ENCODE results near the gene BCL11A. TPM values are rescaled to one million over a fixed set of nuclear protein-coding genes. Genes with fewer than 3 reads are reported as not detected.

Gene BCL11A
- total RNA-seq, 4 donors from 2014 or later = 0.28 to 5.0 (median 1.1) TPM

DNA sequence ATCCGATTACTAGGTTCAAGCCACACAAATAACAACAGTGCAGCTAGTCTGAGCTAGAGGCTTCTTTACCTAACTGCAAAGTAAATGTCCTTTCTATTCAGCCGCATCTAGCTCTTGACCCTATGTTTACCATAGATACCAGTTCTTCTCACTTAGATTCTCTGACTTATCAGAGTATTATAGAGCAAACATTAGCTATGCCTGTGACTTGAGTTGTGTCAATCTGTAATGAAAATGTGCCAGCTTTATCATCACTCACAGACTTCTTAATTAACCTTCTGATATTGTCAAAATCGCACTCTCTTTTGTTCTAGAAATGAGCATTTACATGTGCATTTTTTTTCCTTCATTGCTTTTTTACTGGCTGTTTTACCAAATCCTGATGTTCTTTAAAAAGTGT, 79.9 kb downstream of the BCL11A start:
- ATAC-seq (ENCODE audit: low FRiP score) = no peak
- TF ChIP-seq, protein P1, sequence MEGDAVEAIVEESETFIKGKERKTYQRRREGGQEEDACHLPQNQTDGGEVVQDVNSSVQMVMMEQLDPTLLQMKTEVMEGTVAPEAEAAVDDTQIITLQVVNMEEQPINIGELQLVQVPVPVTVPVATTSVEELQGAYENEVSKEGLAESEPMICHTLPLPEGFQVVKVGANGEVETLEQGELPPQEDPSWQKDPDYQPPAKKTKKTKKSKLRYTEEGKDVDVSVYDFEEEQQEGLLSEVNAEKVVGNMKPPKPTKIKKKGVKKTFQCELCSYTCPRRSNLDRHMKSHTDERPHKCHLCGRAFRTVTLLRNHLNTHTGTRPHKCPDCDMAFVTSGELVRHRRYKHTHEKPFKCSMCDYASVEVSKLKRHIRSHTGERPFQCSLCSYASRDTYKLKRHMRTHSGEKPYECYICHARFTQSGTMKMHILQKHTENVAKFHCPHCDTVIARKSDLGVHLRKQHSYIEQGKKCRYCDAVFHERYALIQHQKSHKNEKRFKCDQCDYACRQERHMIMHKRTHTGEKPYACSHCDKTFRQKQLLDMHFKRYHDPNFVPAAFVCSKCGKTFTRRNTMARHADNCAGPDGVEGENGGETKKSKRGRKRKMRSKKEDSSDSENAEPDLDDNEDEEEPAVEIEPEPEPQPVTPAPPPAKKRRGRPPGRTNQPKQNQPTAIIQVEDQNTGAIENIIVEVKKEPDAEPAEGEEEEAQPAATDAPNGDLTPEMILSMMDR (IDR thresholded peaks at IDR 0.05) = no peak
- DNase-seq (ENCODE audit: low spot score) = no peak

DNA sequence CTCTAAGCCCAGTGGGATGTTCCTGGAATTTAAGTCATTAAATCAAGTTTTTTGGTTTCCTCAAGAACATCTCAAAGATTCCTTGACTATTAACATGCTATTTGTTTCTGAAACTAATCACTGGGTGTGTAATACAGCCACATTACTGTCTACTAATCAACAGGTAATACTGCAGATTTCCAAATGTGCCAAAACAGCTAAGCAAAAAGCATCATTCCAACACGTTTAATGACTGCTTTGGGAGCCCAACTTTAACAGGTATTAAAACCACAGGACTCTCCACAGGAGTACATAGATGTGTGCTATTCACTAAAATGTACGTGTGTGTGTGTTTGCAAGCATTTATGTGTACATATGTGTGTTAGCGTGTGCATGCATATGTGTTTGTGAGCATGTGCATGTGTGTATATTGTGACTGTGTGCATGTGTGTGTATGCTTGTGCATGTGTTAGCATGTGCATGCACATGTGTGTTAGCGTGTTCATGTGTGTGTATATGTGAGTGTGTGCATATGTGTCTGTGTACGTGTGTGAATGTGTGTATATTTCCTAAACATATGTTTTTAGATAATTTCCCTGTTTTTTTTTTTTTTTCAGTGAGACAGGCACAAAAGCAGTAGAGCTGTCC, 80.7 kb downstream of the BCL11A start:
- TF ChIP-seq, protein P1 (IDR thresholded peaks at IDR 0.05) = no peak
- ATAC-seq (ENCODE audit: low FRiP score) = no peak
- no peak for DNase-seq (ENCODE audit: low spot score)

DNA sequence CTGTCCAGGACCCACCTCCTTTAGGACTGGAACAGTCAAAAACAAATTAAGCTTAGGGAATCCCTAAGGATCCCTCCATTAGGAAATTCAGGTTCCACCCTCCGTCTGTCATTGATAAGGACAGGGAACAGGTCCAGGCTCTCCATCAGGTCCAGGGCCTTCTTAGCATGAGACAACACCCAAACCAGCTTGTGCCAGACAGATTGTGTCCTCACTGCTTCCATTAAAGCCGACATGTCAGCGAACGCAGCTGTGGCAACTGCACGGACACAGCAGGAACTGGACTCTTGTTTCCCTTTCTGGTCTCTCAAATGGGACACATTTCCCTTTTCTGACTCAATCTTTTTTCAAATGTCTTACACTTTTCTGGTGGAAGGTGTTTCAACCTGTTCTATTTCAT, 81.4 kb downstream of the BCL11A start:
- ATAC-seq (ENCODE audit: low FRiP score) = no peak
- no peak for DNase-seq (ENCODE audit: low spot score)
- TF ChIP-seq, protein P1 (IDR thresholded peaks at IDR 0.05) = no peak

DNA sequence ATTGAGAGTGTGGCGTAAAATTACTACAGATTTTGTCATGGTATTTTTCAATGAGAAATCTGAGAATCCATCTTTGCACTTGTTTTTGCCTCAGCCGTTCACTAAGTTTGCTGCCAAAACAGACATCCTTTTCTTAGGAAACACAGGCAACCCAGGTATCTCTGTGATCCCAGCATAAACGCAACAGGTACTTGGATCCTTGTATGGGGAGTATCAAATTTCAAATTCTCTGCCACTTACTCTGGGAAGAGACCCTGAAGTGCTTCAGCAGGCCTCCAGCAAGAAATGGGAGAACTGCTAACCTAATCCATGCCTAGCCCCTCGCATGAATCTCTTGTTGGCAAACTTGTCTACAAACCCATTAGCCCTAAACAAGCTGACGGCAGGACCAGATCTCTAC, 83.1 kb downstream of the BCL11A start:
- DNase-seq (ENCODE audit: low spot score) = no peak
- TF ChIP-seq, protein P1 (IDR thresholded peaks at IDR 0.05) = no peak

DNA sequence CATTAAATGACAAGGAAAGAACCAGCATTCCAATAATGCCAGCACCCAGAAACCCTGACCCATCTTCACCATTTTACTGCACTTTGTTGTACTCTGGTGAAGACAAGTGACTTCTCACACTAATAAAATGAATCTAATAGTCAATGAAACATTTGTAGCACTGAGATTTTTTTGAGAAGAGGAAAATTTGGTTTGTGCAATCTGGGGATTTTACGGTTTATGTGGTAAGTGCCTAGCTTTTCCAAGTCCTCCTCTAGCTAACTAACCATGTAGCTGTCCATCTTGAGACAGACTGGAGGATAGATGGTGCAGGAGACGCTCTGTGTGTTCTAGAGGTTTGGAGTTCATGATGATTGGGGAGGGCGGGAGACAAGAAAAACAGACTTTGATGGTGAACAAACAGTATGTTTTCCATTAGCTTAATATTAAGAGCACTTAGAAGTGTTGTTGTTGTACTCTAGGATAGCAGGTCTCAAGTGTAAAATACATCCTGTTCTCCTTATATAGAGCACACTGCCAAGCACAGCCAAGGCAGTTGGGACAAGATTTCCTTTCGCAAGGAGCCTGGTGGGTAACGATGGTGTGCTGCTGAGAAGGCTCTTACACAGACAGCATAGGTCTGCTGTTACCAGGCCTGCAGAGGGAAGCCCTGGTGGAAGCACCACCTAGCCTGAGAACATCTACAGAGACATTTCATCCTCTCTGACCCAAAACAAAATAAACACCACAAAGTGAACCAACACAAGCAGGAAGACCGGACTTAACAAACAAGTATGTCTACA, 83.7 kb downstream of the BCL11A start:
- DNase-seq (ENCODE audit: low spot score) (no peak), ATAC-seq (ENCODE audit: low FRiP score) (no peak)
- TF ChIP-seq, protein P1 (IDR thresholded peaks at IDR 0.05) = no peak

More for the DNA sequence above, 83.1 kb downstream of the BCL11A start:
- no peak for ATAC-seq (ENCODE audit: low FRiP score)

DNA sequence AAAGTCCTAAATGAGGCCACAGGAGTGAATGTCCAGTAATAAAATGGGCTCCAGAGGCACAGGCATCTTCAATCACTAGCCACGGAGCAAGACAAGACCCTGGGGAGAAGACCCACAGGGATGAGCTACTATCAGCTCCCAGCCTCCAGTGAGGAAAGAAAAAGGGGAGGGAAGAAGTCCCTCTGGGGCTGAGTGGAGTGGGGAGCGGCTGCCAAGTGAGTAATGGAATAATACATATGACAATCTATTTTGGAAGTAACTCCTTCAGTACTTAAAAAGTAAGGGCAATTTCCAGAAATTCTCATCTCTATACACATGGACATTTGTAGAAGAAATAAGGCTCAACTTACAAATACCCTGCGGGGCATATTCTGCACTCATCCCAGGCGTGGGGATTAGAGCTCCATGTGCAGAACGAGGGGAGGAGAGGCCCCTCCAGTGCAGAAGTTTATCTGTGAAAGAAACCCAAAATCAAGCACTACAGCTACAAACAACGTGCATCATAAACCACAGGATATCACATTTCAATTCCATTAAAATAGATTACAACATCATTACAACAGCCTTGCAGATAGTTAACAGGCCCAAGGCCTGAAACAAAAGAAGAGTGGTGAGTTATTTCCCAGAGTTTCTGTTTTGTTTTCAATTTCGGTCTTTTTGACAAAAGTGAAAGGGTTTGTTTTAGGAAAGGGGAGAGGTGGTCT, 84.9 kb downstream of the BCL11A start:
- ATAC-seq (ENCODE audit: low FRiP score) (no peak), DNase-seq (ENCODE audit: low spot score) (no peak)
- TF ChIP-seq, protein P1 (IDR thresholded peaks at IDR 0.05) = no peak
